HFF-Myc (cell line): ENCODE data around the gene CADM1.

Source experiments
- DNase-seq: peaks from one replicate; pipeline ENCODE4 v3.0.0-alpha.2; 2011; ENCODE audit warnings: low read depth; ENCODE audit errors: extremely low read depth
- H3K4me3 ChIP-seq: replicated peaks from 2 replicates; pipeline ENCODE4 v1.5.1; 2011; ENCODE audit warnings: low read depth, mild to moderate bottlenecking, control low read depth, low read length
- TF ChIP-seq, protein P1 (sequence below): IDR thresholded peaks from 2 replicates; pipeline ENCODE4 v1.5.1; 2012; ENCODE audit warnings: mild to moderate bottlenecking, low read depth, low read length, control low read depth; ENCODE audit errors: missing control alignments

Gene CADM1

GRCh38 chr11:115313224-115313838 is 190.9 kb downstream of the CADM1 start:
- H3K4me3 ChIP-seq: no peak overlapping the region
- no peak for DNase-seq
- TF ChIP-seq, protein P1, sequence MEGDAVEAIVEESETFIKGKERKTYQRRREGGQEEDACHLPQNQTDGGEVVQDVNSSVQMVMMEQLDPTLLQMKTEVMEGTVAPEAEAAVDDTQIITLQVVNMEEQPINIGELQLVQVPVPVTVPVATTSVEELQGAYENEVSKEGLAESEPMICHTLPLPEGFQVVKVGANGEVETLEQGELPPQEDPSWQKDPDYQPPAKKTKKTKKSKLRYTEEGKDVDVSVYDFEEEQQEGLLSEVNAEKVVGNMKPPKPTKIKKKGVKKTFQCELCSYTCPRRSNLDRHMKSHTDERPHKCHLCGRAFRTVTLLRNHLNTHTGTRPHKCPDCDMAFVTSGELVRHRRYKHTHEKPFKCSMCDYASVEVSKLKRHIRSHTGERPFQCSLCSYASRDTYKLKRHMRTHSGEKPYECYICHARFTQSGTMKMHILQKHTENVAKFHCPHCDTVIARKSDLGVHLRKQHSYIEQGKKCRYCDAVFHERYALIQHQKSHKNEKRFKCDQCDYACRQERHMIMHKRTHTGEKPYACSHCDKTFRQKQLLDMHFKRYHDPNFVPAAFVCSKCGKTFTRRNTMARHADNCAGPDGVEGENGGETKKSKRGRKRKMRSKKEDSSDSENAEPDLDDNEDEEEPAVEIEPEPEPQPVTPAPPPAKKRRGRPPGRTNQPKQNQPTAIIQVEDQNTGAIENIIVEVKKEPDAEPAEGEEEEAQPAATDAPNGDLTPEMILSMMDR: no peak

DNA sequence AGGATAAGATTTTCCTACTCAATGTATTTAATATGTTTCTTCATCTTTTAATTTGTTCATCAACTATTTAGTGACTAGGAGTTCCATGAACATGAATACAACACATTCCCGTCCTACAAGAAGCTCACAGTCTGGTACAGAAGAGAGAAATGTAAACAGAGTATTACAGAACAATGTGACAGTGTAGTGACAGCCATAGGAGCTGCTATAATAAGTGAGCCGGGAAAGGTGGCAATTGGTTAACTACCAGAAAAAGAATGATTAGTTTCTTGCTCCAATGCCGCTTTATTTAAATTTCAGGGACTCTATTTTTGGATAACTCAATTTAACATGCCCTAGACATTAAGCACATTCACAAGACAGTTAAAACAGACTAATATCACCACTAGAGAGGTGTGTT is 192.3 kb downstream of the CADM1 start:
- no peak for DNase-seq
- no peak overlapping the region for H3K4me3 ChIP-seq
- TF ChIP-seq, protein P1: no peak

- DNase-seq: no peak
These were observed 197.5 kb downstream of the CADM1 start for GRCh38 chr11:115306689-115307088.

DNA sequence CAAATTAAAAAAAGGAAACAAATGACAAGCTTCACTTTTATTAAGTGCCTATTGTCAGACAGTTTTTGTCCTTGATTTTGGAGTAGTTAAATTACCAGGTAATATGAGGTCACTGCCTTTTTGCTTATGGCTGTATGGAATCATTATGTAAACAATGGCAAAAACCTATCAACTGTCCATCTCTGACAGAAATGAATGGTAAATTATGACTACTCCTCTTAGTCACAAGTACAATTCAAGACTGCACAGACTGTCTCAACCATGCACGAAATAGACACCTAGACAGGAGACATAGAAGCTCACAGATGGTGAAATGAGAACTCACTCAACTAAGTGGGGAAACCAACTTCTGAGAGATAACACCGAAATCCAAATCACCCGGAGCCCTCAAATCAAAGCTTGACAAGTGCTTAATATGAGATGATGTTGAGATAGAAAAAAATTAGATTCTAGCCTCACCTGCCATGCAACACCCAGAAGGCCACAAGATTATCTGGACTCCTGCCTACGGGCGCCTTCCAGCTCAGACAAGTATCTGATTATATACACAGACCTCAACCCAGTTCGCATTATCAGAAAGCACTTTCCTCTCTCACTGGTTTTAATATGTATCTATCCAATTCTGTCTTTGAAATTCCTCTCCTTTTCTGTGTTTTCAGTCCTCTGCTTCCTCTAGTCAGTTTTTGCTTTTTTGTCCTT is 199.3 kb downstream of the CADM1 start:
- TF ChIP-seq, protein P1: no peak
- DNase-seq: no peak
- no peak overlapping the region for H3K4me3 ChIP-seq

More at GRCh38 chr11:115306689-115307088, 197.5 kb downstream of the CADM1 start:
- TF ChIP-seq, protein P1: no peak
- H3K4me3 ChIP-seq: no peak overlapping the region

DNA sequence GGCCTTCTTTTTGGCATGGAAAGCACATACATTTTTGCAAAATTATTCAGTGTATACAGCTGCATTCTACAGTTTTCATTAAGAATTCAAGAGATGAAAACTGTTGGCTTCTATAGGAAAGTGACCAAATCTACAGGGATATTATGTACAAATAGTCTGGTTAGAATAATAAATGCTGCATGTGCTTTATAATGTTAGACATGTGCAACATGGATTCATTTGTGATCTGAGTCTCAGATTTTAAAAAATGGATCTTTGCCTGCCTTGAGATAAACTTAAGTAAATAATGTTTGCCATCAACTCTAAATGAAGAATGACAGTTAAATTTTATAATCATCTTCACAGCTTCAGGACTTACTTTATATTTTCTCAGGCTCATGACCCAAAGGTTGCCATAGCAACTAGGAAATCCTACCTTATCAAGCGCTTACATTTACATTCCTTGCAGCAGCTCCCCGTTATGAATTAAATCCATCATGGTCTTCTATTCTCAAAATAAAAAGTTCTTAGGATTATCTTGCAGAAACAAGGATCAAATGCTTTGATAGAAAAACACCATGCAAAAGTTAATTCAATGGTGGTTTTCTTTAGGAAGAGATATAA is 200.2 kb downstream of the CADM1 start:
- no peak for DNase-seq
- TF ChIP-seq, protein P1: no peak
- H3K4me3 ChIP-seq: no peak overlapping the region

DNA sequence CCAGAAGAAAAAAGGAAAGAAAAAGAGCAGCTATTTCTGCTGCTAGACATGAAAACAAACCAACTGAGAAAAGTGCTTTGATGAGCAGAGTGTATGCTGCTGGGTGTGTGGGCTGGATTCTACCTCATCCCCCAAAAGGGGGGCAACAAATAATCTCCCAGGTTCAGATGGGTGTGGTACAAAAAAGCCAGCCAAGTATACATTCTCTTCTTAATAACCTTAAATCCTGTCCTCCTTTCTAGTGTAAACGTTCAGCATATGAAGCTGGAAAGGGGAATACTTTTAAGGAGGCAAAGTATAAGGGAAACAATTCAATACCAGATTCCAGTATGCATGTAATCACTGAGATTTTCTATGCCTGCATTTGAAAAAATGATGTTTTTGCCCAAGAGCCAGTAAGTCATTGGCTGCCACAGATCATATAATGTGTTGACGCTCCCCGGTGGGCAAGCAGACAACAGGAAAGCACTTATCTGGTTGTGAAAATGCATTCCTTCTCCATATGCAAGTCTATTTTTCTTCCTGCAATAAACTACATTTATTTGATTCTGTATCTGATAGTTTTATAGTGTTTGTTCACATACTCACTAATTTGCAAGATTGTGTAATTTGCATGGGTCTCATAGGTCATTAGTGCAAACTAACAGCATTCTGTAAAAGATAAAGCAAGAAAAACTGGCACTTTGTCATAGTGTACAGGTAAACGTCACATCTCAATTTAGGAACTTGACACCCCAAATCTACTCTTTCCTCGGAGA is 201.1 kb downstream of the CADM1 start:
- no peak overlapping the region for H3K4me3 ChIP-seq
- TF ChIP-seq, protein P1: no peak
- no peak for DNase-seq
